Uterus (tissue), 2 donors: Measurements from ENCODE around the gene RNF10.

Source experiments
- POLR2A ChIP-seq, 2 donors: fragments of 450-650 bp; IDR thresholded peaks; one replicate each; pipeline ENCODE4 v1.6.1; 2016; ENCODE audit warnings: antibody characterized with exemption in 2 of 2, mild to moderate bottlenecking in 1 of 2, moderate library complexity in 1 of 2
- TF ChIP-seq, protein P1 (sequence below), 4 experiments: fragments of 200-600 bp in 2 of 4; fragments of 450-650 bp in 2 of 4; sonication (generic) in 2 of 4; IDR thresholded peaks; one replicate each; pipeline ENCODE4 v1.5.1; 2016 to 2019; ENCODE audit warnings: antibody characterized with exemption in 4 of 4, mild to moderate bottlenecking in 2 of 4, moderate library complexity in 1 of 4

DNA sequence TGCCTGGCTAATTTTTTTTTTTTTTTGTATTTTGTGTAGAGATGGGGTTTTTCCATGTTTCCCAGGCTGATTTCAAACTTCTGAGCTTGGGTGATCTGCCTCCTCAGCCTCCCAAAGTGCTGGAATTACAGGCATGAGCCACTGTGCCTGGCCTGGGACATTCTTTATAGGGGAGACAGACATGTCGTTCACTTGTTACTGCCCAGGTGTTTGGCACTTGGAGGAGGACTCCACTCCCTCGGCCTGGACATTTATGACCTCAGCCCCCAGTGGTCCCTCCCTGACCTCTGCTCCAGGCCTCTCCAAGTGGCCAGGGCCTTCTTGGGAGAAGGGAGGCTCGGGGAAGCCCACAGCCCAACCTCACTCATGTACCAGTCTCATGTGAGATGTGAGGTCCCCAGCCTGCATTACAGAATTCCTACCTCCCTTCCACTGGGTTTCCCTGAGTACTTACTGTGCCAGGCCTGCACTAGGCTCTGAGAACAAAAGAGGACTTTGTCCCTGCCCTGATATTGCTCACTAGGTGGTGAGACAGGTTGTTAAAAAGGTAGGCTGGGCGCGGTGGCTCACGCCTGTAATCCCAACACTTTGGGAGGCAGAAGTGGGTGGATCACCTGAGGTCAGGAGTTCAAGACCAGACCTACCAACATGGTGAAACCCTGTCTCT, 56.7 kb downstream of the RNF10 start:
- TF ChIP-seq POLR2A (IDR thresholded peaks at IDR 0.05), result no peak
- TF ChIP-seq, protein P1, sequence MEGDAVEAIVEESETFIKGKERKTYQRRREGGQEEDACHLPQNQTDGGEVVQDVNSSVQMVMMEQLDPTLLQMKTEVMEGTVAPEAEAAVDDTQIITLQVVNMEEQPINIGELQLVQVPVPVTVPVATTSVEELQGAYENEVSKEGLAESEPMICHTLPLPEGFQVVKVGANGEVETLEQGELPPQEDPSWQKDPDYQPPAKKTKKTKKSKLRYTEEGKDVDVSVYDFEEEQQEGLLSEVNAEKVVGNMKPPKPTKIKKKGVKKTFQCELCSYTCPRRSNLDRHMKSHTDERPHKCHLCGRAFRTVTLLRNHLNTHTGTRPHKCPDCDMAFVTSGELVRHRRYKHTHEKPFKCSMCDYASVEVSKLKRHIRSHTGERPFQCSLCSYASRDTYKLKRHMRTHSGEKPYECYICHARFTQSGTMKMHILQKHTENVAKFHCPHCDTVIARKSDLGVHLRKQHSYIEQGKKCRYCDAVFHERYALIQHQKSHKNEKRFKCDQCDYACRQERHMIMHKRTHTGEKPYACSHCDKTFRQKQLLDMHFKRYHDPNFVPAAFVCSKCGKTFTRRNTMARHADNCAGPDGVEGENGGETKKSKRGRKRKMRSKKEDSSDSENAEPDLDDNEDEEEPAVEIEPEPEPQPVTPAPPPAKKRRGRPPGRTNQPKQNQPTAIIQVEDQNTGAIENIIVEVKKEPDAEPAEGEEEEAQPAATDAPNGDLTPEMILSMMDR (IDR thresholded peaks at IDR 0.05), result no peak
